Muscle of leg (tissue), 11 donors: ENCODE results near the gene WDR27. TPM values are rescaled to one million over a fixed set of nuclear protein-coding genes. Genes with fewer than 3 reads are reported as not detected.
"Not testable (repeated sequence)": the region's sequence is repeated elsewhere in the genome, so short reads cannot be mapped to it uniquely, and the experiment has no call there.

Source experiments
- DNase-seq: peaks from one replicate; pipeline ENCODE4 v3.0.0; 2013
- H3K27ac ChIP-seq: one replicate; pipeline ENCODE4 v1.5.1; 2013; ENCODE audit warnings: mild to moderate bottlenecking, low read length, control low read depth
- H3K27me3 ChIP-seq: one replicate; pipeline ENCODE4 v1.6.1; 2013; ENCODE audit warnings: low read length; ENCODE audit not compliant: control insufficient read depth, insufficient read depth
- H3K36me3 ChIP-seq: one replicate; pipeline ENCODE4 v1.6.1; 2013; ENCODE audit warnings: low read length; ENCODE audit not compliant: control insufficient read depth, insufficient read depth
- H3K4me1 ChIP-seq: one replicate; pipeline ENCODE4 v1.6.1; 2013; ENCODE audit warnings: low read length; ENCODE audit not compliant: control insufficient read depth, insufficient read depth
- H3K4me3 ChIP-seq: one replicate; pipeline ENCODE4 v1.5.1; 2013; ENCODE audit warnings: low read length, control low read depth
- H3K9me3 ChIP-seq: replicated peaks from 2 replicates; pipeline ENCODE4 v1.6.1; 2013; ENCODE audit warnings: low read depth, low read length; ENCODE audit not compliant: control insufficient read depth
- WGBS: methylation state at CpG from one replicate; pipeline ENCODE4 v1.1.5; 2013; ENCODE audit warnings: missing lambda C conversion rate; ENCODE audit not compliant: insufficient coverage; 5-methylcytosine and 5-hydroxymethylcytosine counted together
- polyA plus RNA-seq, 8 donors: library from polyadenylated mRNA; unstranded; fragments of 120-200 nt; gene quantifications; one replicate each; pipeline versions ENCODE4 v1.2.1 to v1.2.3, GENCODE V29; 2013; ENCODE audit warnings: inconsistent platforms in 1 of 8, low replicate concordance in 1 of 8; ENCODE audit not compliant: insufficient read length in 8 of 8, insufficient read depth in 1 of 8
- total RNA-seq: library from RNA; stranded (reverse); fragments of 120-200 nt; gene quantifications from one replicate; pipeline ENCODE4 v1.2.4, GENCODE V29; 2013

Gene WDR27
- total and polyA plus RNA-seq, 9 donors = 21.5 to 49.4 (median 30.3) TPM

- Histone ChIP-seq H3K4me1 (no peaks in the 10 kb centered on the region), H3K4me3 (no peak overlapping the region), H3K27ac (no peak overlapping the region), H3K36me3 (no peaks in the 10 kb centered on the region), H3K9me3 (peaks cover 12% of the 10 kb centered on the region), H3K27me3 (no peaks in the 10 kb centered on the region)
- WGBS = no CpG with 5 or more reads among the region's 2 CpGs
- no peak for DNase-seq
Measured at GRCh38 chr6:169470790-169471189, 231.0 kb downstream of the WDR27 start.

GRCh38 chr6:169469028-169469427, 232.8 kb downstream of the WDR27 start:
- no peak overlapping the region for H3K27ac ChIP-seq
- no CpG with 5 or more reads among the region's 1 CpG for WGBS
- H3K9me3 ChIP-seq = peaks cover 6% of the 10 kb centered on the region
- H3K27me3 ChIP-seq = no peaks in the 10 kb centered on the region
- DNase-seq = no peak
- no peaks in the 10 kb centered on the region for H3K4me1 ChIP-seq
- no peak overlapping the region for H3K4me3 ChIP-seq
- no peaks in the 10 kb centered on the region for H3K36me3 ChIP-seq

- 98% methylated on average over 3 of the region's 4 CpGs for WGBS
- not testable (repeated sequence) for H3K9me3 ChIP-seq
Measured at GRCh38 chr6:169467755-169468154, 234.1 kb downstream of the WDR27 start.

GRCh38 chr6:169466256-169466655, 235.6 kb downstream of the WDR27 start:
- H3K27me3 ChIP-seq, H3K9me3 ChIP-seq, H3K4me3 ChIP-seq, H3K27ac ChIP-seq, H3K4me1 ChIP-seq, DNase-seq, H3K36me3 ChIP-seq: not testable (repeated sequence)
- no CpG with 5 or more reads among the region's 2 CpGs for WGBS

More at GRCh38 chr6:169467755-169468154, 234.1 kb downstream of the WDR27 start:
- H3K27me3 ChIP-seq, H3K4me1 ChIP-seq, DNase-seq, H3K27ac ChIP-seq, H3K4me3 ChIP-seq, H3K36me3 ChIP-seq: not testable (repeated sequence)

- WGBS = no CpG with 5 or more reads among the region's 5 CpGs
- H3K4me3 ChIP-seq = no peak overlapping the region
- no peaks in the 10 kb centered on the region for H3K36me3 ChIP-seq
- H3K4me1 ChIP-seq = peaks cover 2% of the 10 kb centered on the region
- no peak overlapping the region for H3K27ac ChIP-seq
- H3K9me3 ChIP-seq = peaks cover 4% of the 10 kb centered on the region
- no peaks in the 10 kb centered on the region for H3K27me3 ChIP-seq
- no peak for DNase-seq
Measured at GRCh38 chr6:169457762-169458161, 244.1 kb downstream of the WDR27 start.

- Histone ChIP-seq H3K36me3 (no peaks in the 10 kb centered on the region), H3K27me3 (no peaks in the 10 kb centered on the region), H3K4me1 (peaks cover 5% of the 10 kb centered on the region), H3K4me3 (no peak overlapping the region), H3K9me3 (peaks cover 4% of the 10 kb centered on the region), H3K27ac (no peak overlapping the region)
- 98% methylated on average over 9 of the region's 12 CpGs for WGBS
- DNase-seq = no peak
Measured at GRCh38 chr6:169456840-169457239, 245.0 kb downstream of the WDR27 start.

- Histone ChIP-seq H3K36me3 (no peaks in the 10 kb centered on the region), H3K4me3 (no peak overlapping the region), H3K4me1 (peaks cover 5% of the 10 kb centered on the region), H3K27ac (no peak overlapping the region), H3K9me3 (peaks cover 4% of the 10 kb centered on the region), H3K27me3 (no peaks in the 10 kb centered on the region)
- no peak for DNase-seq
- WGBS = 100% methylated on average over 1 of the region's 1 CpG
Measured at GRCh38 chr6:169455470-169455869, 246.4 kb downstream of the WDR27 start.

- Histone ChIP-seq H3K27ac (no peak overlapping the region), H3K9me3 (peaks cover 3% of the 10 kb centered on the region), H3K4me1 (peaks cover 5% of the 10 kb centered on the region), H3K4me3 (no peak overlapping the region), H3K27me3 (no peaks in the 10 kb centered on the region), H3K36me3 (no peaks in the 10 kb centered on the region)
- 95% methylated on average over 10 of the region's 10 CpGs for WGBS
- no peak for DNase-seq
Measured at GRCh38 chr6:169454872-169455204, 247.0 kb downstream of the WDR27 start.

- no peaks in the 10 kb centered on the region for H3K27me3 ChIP-seq
- no peak for DNase-seq
- 73% methylated on average over 6 of the region's 8 CpGs for WGBS
- peaks cover 5% of the 10 kb centered on the region for H3K4me1 ChIP-seq
- no peak overlapping the region for H3K27ac ChIP-seq
- no peaks in the 10 kb centered on the region for H3K36me3 ChIP-seq
- no peaks in the 10 kb centered on the region for H3K9me3 ChIP-seq
- no peak overlapping the region for H3K4me3 ChIP-seq
Measured at GRCh38 chr6:169454204-169454871, 247.5 kb downstream of the WDR27 start.

- Histone ChIP-seq H3K9me3 (no peaks in the 10 kb centered on the region), H3K4me3 (no peak overlapping the region), H3K36me3 (no peaks in the 10 kb centered on the region), H3K27me3 (no peaks in the 10 kb centered on the region), H3K27ac (peak overlapping the region; percentile 70), H3K4me1 (peaks cover 5% of the 10 kb centered on the region)
- DNase-seq = peak; percentile 72
- WGBS = 53% methylated on average over 6 of the region's 11 CpGs
Measured at GRCh38 chr6:169452869-169453620, 248.8 kb downstream of the WDR27 start.
